GM21526 (cell line): ENCODE measurements around the gene FZD7.

Experiments used
- ATAC-seq: cut with Tn5 transposase; IDR thresholded peaks from one replicate; pipeline ENCODE4 v1.9.1; 2021; ENCODE audit warnings: moderate library complexity; ENCODE audit not compliant: unreplicated experiment, low FRiP score

Gene FZD7

GRCh38 chr2:202035941-202036372, 2.3 kb downstream of the FZD7 start:
- ATAC-seq = no peak

GRCh38 chr2:202036601-202037037, 3.0 kb downstream of the FZD7 start:
- ATAC-seq = no peak

- ATAC-seq = no peak
These were observed 3.4 kb downstream of the FZD7 start for GRCh38 chr2:202037086-202037485.

- ATAC-seq = no peak
These were observed 5.0 kb downstream of the FZD7 start for GRCh38 chr2:202038471-202039277.

GRCh38 chr2:202039278-202040078, 5.8 kb downstream of the FZD7 start:
- ATAC-seq = no peak

- no peak for ATAC-seq
These were observed 6.6 kb downstream of the FZD7 start for GRCh38 chr2:202040079-202040844.

GRCh38 chr2:202042444-202042843, 8.8 kb downstream of the FZD7 start:
- no peak for ATAC-seq

- ATAC-seq = no peak
These were observed 9.8 kb downstream of the FZD7 start for GRCh38 chr2:202043475-202043874.

GRCh38 chr2:202044777-202045176, 11.1 kb downstream of the FZD7 start:
- ATAC-seq = no peak

GRCh38 chr2:202046572-202046971, 12.9 kb downstream of the FZD7 start:
- no peak for ATAC-seq

GRCh38 chr2:202049092-202049728, 15.6 kb downstream of the FZD7 start:
- ATAC-seq = no peak

- no peak for ATAC-seq
These were observed 16.2 kb downstream of the FZD7 start for GRCh38 chr2:202049840-202050239.

GRCh38 chr2:202050652-202051051, 17.0 kb downstream of the FZD7 start:
- no peak for ATAC-seq

- ATAC-seq = no peak
These were observed 18.0 kb downstream of the FZD7 start for GRCh38 chr2:202051499-202052161.

GRCh38 chr2:202052235-202052634, 18.6 kb downstream of the FZD7 start:
- no peak for ATAC-seq

- no peak for ATAC-seq
These were observed 21.0 kb downstream of the FZD7 start for GRCh38 chr2:202054679-202055078.

- ATAC-seq = no peak
These were observed 23.0 kb downstream of the FZD7 start for GRCh38 chr2:202056611-202057010.

GRCh38 chr2:202060218-202060617, 26.6 kb downstream of the FZD7 start:
- ATAC-seq = no peak

GRCh38 chr2:202061695-202062094, 28.0 kb downstream of the FZD7 start:
- no peak for ATAC-seq
